ENCODE data around the gene AMER2. TPM values are rescaled to one million over a fixed set of nuclear protein-coding genes. Genes with fewer than 3 reads are reported as not detected.

AMER2 gene
- total and polyA plus RNA-seq, 9 of the 15 experiments (the other 6 are each of a cell fraction or from before 2014, with no cell fraction given), result not detected

GRCh38 chr13:25136880-25137787, 35.0 kb downstream of the AMER2 start (continued):
- TF ChIP-seq ZNF398 (CRISPR knock-in tag; IDR thresholded peaks at IDR 0.05) (no peak), RBM39 (optimal IDR thresholded peaks at IDR 0.05; ENCODE audit: low read depth, low read length) (no peak), SRSF3 (IDR thresholded peaks at IDR 0.05; ENCODE audit: insufficient read depth, low read length) (no peak), ZFP1 (CRISPR knock-in tag; IDR thresholded peaks at IDR 0.05) (no peak), FOXO4 (CRISPR knock-in tag; IDR thresholded peaks at IDR 0.05) (no peak), HDAC8 (tag; IDR thresholded peaks at IDR 0.05) (no peak)

GRCh38 chr13:25135896-25136295, 36.2 kb downstream of the AMER2 start:
- H3K4me1 ChIP-seq (replicated peaks in 1 of 2; ENCODE audit: control insufficient read depth in 2 of 2, insufficient read depth in 2 of 2, low read length in 2 of 2), result no peaks in the 10 kb centered on the region
- no peak overlapping the region for H3K4me2 ChIP-seq (ENCODE audit: insufficient read depth, low read length)
- peaks cover 2 to 14% of the 10 kb centered on the region in 2 experiments; a peak in 3 of 5 replicates for H3K27me3 ChIP-seq (ENCODE audit: control insufficient read depth in 2 of 2, insufficient read depth in 2 of 2, low read length in 2 of 2)
- no peaks in the 10 kb centered on the region for H3K9me1 ChIP-seq (ENCODE audit: control insufficient read depth, insufficient read depth, low read length)
- no peak overlapping the region for H3K4me3 ChIP-seq
- no peak for TF ChIP-seq BCL6 (CRISPR knock-in tag; IDR thresholded peaks at IDR 0.05)
- TF ChIP-seq NR1H2 (CRISPR knock-in tag; IDR thresholded peaks at IDR 0.05), result no peak
- TF ChIP-seq CBFB (CRISPR knock-in tag; IDR thresholded peaks at IDR 0.05), result no peak
- no peak for TF ChIP-seq MYBL2 (IDR thresholded peaks at IDR 0.05; ENCODE audit: low read depth)
- TF ChIP-seq MYBL2 (CRISPR knock-in tag; IDR thresholded peaks at IDR 0.05; ENCODE audit: borderline replicate concordance), result no peak
- no peak for TF ChIP-seq FIP1L1 (IDR thresholded peaks at IDR 0.05; ENCODE audit: low read depth, low read length, poor library complexity, severe bottlenecking)
- no peak for TF ChIP-seq CEBPG (CRISPR knock-in tag; IDR thresholded peaks at IDR 0.05)
- no peak for TF ChIP-seq CEBPG (tag; conservative IDR thresholded peaks at IDR 0.05 in 1 of 2, IDR thresholded peaks at IDR 0.05 in 1 of 2)
- no peak for TF ChIP-seq ELK3 (CRISPR knock-in tag; IDR thresholded peaks at IDR 0.05)
- no peak for TF ChIP-seq MTA1 (IDR thresholded peaks at IDR 0.05; ENCODE audit: borderline replicate concordance)
- no peak for TF ChIP-seq POLR2A (conservative IDR thresholded peaks at IDR 0.05)
- no peak overlapping the region for H3K9ac ChIP-seq (ENCODE audit: insufficient read depth in 1 of 2, low read depth in 2 of 2, low read length in 2 of 2)
- ChIA-PET POLR2A (no interaction called here), CTCF (ENCODE audit: low intra/inter-chr PET ratio) (no interaction called here)
- FAIRE-seq (no peak), ATAC-seq (no peak), DNase-seq (ENCODE audit: extremely low read depth in 1 of 4, low spot score in 3 of 4) (no peak)
- no peak overlapping the region for H2AFZ ChIP-seq (ENCODE audit: low read depth, low read length)
- H3K9me3 ChIP-seq (replicated peaks; ENCODE audit: control insufficient read depth, insufficient read depth, low read depth, low read length), result no peaks in the 10 kb centered on the region
- H3K27ac ChIP-seq (ENCODE audit: extremely low read depth, low read depth, low read length), result no peak overlapping the region
- H3K79me2 ChIP-seq (ENCODE audit: control insufficient read depth, insufficient read depth, low read length), result no peaks in the 10 kb centered on the region
- WGBS (ENCODE audit: insufficient coverage, low coverage, missing lambda C conversion rate), result 0% methylated on average over 4 of the region's 4 CpGs
- BruUV-seq (replicated peaks), result no TSS peak
- H3K36me3 ChIP-seq (ENCODE audit: control insufficient read depth, insufficient read depth, low read length), result no peaks in the 10 kb centered on the region
- no peaks in the 10 kb centered on the region for H4K20me1 ChIP-seq (replicated peaks; ENCODE audit: control insufficient read depth, insufficient read depth, low read length)
- in situ Hi-C loops (cut with MboI), result no loop called here
- intact Hi-C loops (cut with micrococcal nuclease), result no loop called here

Data from K562 (cell line).